Stimulated activated CD8-positive, alpha-beta memory T cell treated with anti-CD3 and anti-CD28 coated beads, Interleukin-12 subunit alpha, Interleukin-12 subunit beta, amount 100 ng/mL, for 1 hour (primary cell): ENCODE measurements around the gene SVBP.
"Not testable (repeated sequence)": the region's sequence is repeated elsewhere in the genome, so short reads cannot be mapped to it uniquely, and the experiment has no call there.

Experiments used
- DNase-seq: peaks from one replicate; pipeline ENCODE4 v3.0.0-alpha.2; 2020; ENCODE audit warnings: low read depth

The SVBP gene

GRCh38 chr1:42841010-42841409, 23.8 kb upstream of the SVBP start:
- DNase-seq: no peak

GRCh38 chr1:42838482-42839190, 21.4 kb upstream of the SVBP start:
- DNase-seq: no peak

GRCh38 chr1:42837709-42838108, 20.5 kb upstream of the SVBP start:
- no peak for DNase-seq

GRCh38 chr1:42835422-42835821, 18.2 kb upstream of the SVBP start:
- DNase-seq: no peak

GRCh38 chr1:42834803-42835202, 17.6 kb upstream of the SVBP start:
- DNase-seq: no peak

GRCh38 chr1:42833981-42834380, 16.8 kb upstream of the SVBP start:
- no peak for DNase-seq

- no peak for DNase-seq
These were observed 15.5 kb upstream of the SVBP start for GRCh38 chr1:42832641-42833240.

- DNase-seq: no peak
These were observed 14.1 kb upstream of the SVBP start for GRCh38 chr1:42831273-42831672.

- no peak for DNase-seq
These were observed 13.4 kb upstream of the SVBP start for GRCh38 chr1:42830631-42831030.

- no peak for DNase-seq
These were observed 8.0 kb upstream of the SVBP start for GRCh38 chr1:42825036-42825851.

- DNase-seq: no peak
These were observed 7.4 kb upstream of the SVBP start for GRCh38 chr1:42824481-42825035.

GRCh38 chr1:42822800-42823392, 5.7 kb upstream of the SVBP start:
- no peak for DNase-seq

- no peak for DNase-seq
These were observed 4.5 kb upstream of the SVBP start for GRCh38 chr1:42821690-42822089.

- no peak for DNase-seq
These were observed 3.6 kb upstream of the SVBP start for GRCh38 chr1:42820813-42821212.

GRCh38 chr1:42817976-42818375, 779 bp upstream of the SVBP start:
- no peak for DNase-seq

GRCh38 chr1:42817440-42817767, 207 bp upstream of the SVBP start:
- no peak for DNase-seq

GRCh38 chr1:42815941-42816584, 1.1 kb downstream of the SVBP start:
- peak; percentile 4 for DNase-seq

GRCh38 chr1:42814815-42815214, 2.4 kb downstream of the SVBP start:
- not testable (repeated sequence) for DNase-seq

GRCh38 chr1:42807056-42807668, 10.0 kb downstream of the SVBP start:
- DNase-seq: no peak

GRCh38 chr1:42806593-42806992, 10.6 kb downstream of the SVBP start:
- DNase-seq: no peak

- no peak for DNase-seq
These were observed 11.0 kb downstream of the SVBP start for GRCh38 chr1:42806171-42806570.
